Esophagus squamous epithelium (tissue), 5 donors: Measurements from ENCODE around the gene EXOC6. TPM values are rescaled to one million over a fixed set of nuclear protein-coding genes. Genes with fewer than 3 reads are reported as not detected.
A peak's percentile ranks its signal among the peaks of the same experiment; 100 is the strongest.

Experiments used
- DNase-seq: peaks from one replicate; lab custom pipeline; 2025; lab: John Stamatoyannopoulos, UW
- H3K27ac ChIP-seq, 4 donors: fragments of 200-600 bp; sonication (generic); one replicate each; pipeline ENCODE4 v1.5.1; 2016 to 2019; ENCODE audit warnings: mild to moderate bottlenecking in 1 of 4
- H3K27me3 ChIP-seq, 4 donors: fragments of 200-600 bp; sonication (generic); 1 replicate in 3 of 4; 2 replicates in 1 of 4; pipeline versions ENCODE4 v1.5.1 to v1.6.0; 2017 to 2021; ENCODE audit warnings: antibody characterized with exemption in 1 of 4
- H3K36me3 ChIP-seq, 3 donors: fragments of 200-600 bp; sonication (generic); one replicate each; pipeline ENCODE4 v1.5.1; 2016 to 2019
- H3K4me1 ChIP-seq, 3 donors: fragments of 200-600 bp; sonication (generic); one replicate each; pipeline ENCODE4 v1.5.1; 2017 to 2019
- H3K4me3 ChIP-seq, 4 donors: fragments of 200-600 bp; sonication (generic); 1 replicate in 3 of 4; 2 replicates in 1 of 4; pipeline ENCODE4 v1.5.1; 2016 to 2019; ENCODE audit warnings: mild to moderate bottlenecking in 2 of 4, moderate library complexity in 1 of 4
- H3K9me3 ChIP-seq, 3 donors: fragments of 200-600 bp; sonication (generic); one replicate each; pipeline ENCODE4 v1.5.1; 2016 to 2019
- CTCF ChIP-seq, 6 experiments: fragments of 450-650 bp in 4 of 6; fragments of 200-600 bp in 2 of 6; sonication (generic) in 2 of 6; IDR thresholded peaks; one replicate each; pipeline ENCODE4 v1.5.1; 2016 to 2019; ENCODE audit warnings: antibody characterized with exemption in 6 of 6, mild to moderate bottlenecking in 4 of 6, moderate library complexity in 4 of 6
- POLR2A ChIP-seq, 4 donors: fragments of 450-650 bp; IDR thresholded peaks; one replicate each; pipeline ENCODE4 v1.6.1; 2017; ENCODE audit warnings: antibody characterized with exemption in 4 of 4, mild to moderate bottlenecking in 4 of 4, moderate library complexity in 3 of 4
- WGBS, 2 donors: methylation state at CpG; one replicate each; pipeline ENCODE4 v1.1.5; 2018; 5-methylcytosine and 5-hydroxymethylcytosine counted together
- intact Hi-C: fragments of 100-400 bp; cut with DNase I; formaldehyde crosslinking; loops from one replicate; pipeline ENCODE4 v1.15.0; 2022
- total RNA-seq, 4 donors: library from RNA; depleted of rRNA; stranded (reverse); fragments of >200 nt; gene quantifications; one replicate each; pipeline ENCODE4 v1.1.0, GENCODE V29; 2016
- donor health status: DM: yes; HTN: yes; CAD: no.

EXOC6 gene
- total RNA-seq, 4 donors from 2014 or later = 1.3 to 9.5 (median 5.6) TPM

- H3K4me3 ChIP-seq = no peak overlapping the region
- TF ChIP-seq CTCF (IDR thresholded peaks at IDR 0.05) (no peak), POLR2A (IDR thresholded peaks at IDR 0.05) (no peak)
- intact Hi-C loops = no loop called here
- WGBS, 2 donors = 87 to 90% methylated on average over 3 of the region's 3 CpGs
- no peaks in the 10 kb centered on the region for H3K4me1 ChIP-seq
- no peaks in the 10 kb centered on the region for H3K27me3 ChIP-seq
- H3K27ac ChIP-seq = no peak overlapping the region
- H3K9me3 ChIP-seq = no peaks in the 10 kb centered on the region
- no peaks in the 10 kb centered on the region for H3K36me3 ChIP-seq
- no peak for DNase-seq
These were observed 147.2 kb downstream of the EXOC6 start for GRCh38 chr10:92995509-92995908.

GRCh38 chr10:92997620-92998019, 149.3 kb downstream of the EXOC6 start:
- Histone ChIP-seq H3K4me3 (no peak overlapping the region), H3K27ac (no peak overlapping the region), H3K27me3 (no peaks in the 10 kb centered on the region), H3K4me1 (no peaks in the 10 kb centered on the region), H3K9me3 (no peaks in the 10 kb centered on the region), H3K36me3 (no peaks in the 10 kb centered on the region)
- DNase-seq = no peak
- intact Hi-C loops = no loop called here
- TF ChIP-seq POLR2A (IDR thresholded peaks at IDR 0.05) = no peak
- no peak for TF ChIP-seq CTCF (IDR thresholded peaks at IDR 0.05)

GRCh38 chr10:92999191-92999590, 150.9 kb downstream of the EXOC6 start:
- TF ChIP-seq CTCF (IDR thresholded peaks at IDR 0.05) = no peak
- intact Hi-C loops = no loop called here
- H3K4me1 ChIP-seq = no peaks in the 10 kb centered on the region
- no peaks in the 10 kb centered on the region for H3K36me3 ChIP-seq
- no peak for DNase-seq
- H3K9me3 ChIP-seq = no peaks in the 10 kb centered on the region
- WGBS, 2 donors = 80 to 84% methylated on average over 2 of the region's 2 CpGs
- H3K4me3 ChIP-seq = no peak overlapping the region
- no peak overlapping the region for H3K27ac ChIP-seq
- no peaks in the 10 kb centered on the region for H3K27me3 ChIP-seq

- no peak overlapping the region for H3K27ac ChIP-seq
- intact Hi-C loops = no loop called here
- no peak for DNase-seq
- no peaks in the 10 kb centered on the region for H3K4me1 ChIP-seq
- no peaks in the 10 kb centered on the region for H3K36me3 ChIP-seq
- H3K27me3 ChIP-seq = no peaks in the 10 kb centered on the region
- WGBS, 2 donors = 1 to 13% methylated on average over 3 of the region's 3 CpGs
- no peak overlapping the region for H3K4me3 ChIP-seq
- TF ChIP-seq POLR2A (IDR thresholded peaks at IDR 0.05) (no peak), CTCF (IDR thresholded peaks at IDR 0.05) (peak in 5 of 6 experiments; percentile 15 to 49 (median 31))
- H3K9me3 ChIP-seq = no peaks in the 10 kb centered on the region
These were observed 158.2 kb downstream of the EXOC6 start for GRCh38 chr10:93006435-93007039.

- Histone ChIP-seq H3K27me3 (no peaks in the 10 kb centered on the region), H3K36me3 (no peaks in the 10 kb centered on the region), H3K9me3 (no peaks in the 10 kb centered on the region), H3K27ac (no peak overlapping the region), H3K4me1 (no peaks in the 10 kb centered on the region), H3K4me3 (no peak overlapping the region)
- 85 to 92% methylated on average over 3 of the region's 3 CpGs for WGBS, 2 donors
- no peak for TF ChIP-seq POLR2A (IDR thresholded peaks at IDR 0.05)
- TF ChIP-seq CTCF (IDR thresholded peaks at IDR 0.05) = no peak
- intact Hi-C loops = no loop called here
- DNase-seq = no peak
These were observed 167.4 kb downstream of the EXOC6 start for GRCh38 chr10:93015722-93016121.
